NCI-H774 (cell line): Measurements from ENCODE around the gene KCNQ5.
"Not testable (repeated sequence)": the region's sequence is repeated elsewhere in the genome, so short reads cannot be mapped to it uniquely, and the experiment has no call there.

Experiments used
- DNase-seq: peaks from one replicate; lab custom pipeline; 2025; lab: John Stamatoyannopoulos, UW

The KCNQ5 gene

GRCh38 chr6:73180076-73180738 is 558.3 kb downstream of the KCNQ5 start:
- no peak for DNase-seq

- DNase-seq = peak; percentile 78
Measured at GRCh38 chr6:73180763-73181619, 559.1 kb downstream of the KCNQ5 start.

- DNase-seq = no peak
Measured at GRCh38 chr6:73182021-73182607, 560.2 kb downstream of the KCNQ5 start.

- not testable (repeated sequence) for DNase-seq
Measured at GRCh38 chr6:73193302-73193701, 571.4 kb downstream of the KCNQ5 start.

GRCh38 chr6:73194744-73195143 is 572.9 kb downstream of the KCNQ5 start:
- no peak for DNase-seq

- no peak for DNase-seq
Measured at GRCh38 chr6:73200247-73200646, 578.4 kb downstream of the KCNQ5 start.

GRCh38 chr6:73200735-73201134 is 578.9 kb downstream of the KCNQ5 start:
- DNase-seq = no peak

- DNase-seq = no peak
Measured at GRCh38 chr6:73203098-73203497, 581.2 kb downstream of the KCNQ5 start.

GRCh38 chr6:73204252-73204651 is 582.4 kb downstream of the KCNQ5 start:
- no peak for DNase-seq

- DNase-seq = no peak
Measured at GRCh38 chr6:73207221-73207837, 585.5 kb downstream of the KCNQ5 start.

GRCh38 chr6:73209117-73209516 is 587.3 kb downstream of the KCNQ5 start:
- DNase-seq = no peak

GRCh38 chr6:73216859-73217258 is 595.0 kb downstream of the KCNQ5 start:
- no peak for DNase-seq

- no peak for DNase-seq
Measured at GRCh38 chr6:73225396-73225795, 603.5 kb downstream of the KCNQ5 start, which contains the start of gene KHDC1L. Gene KHDC1L (minus strand): TSS chr6:73225496. CDS start chr6:73225408, 88 bp downstream.

- DNase-seq = no peak
Measured at GRCh38 chr6:73227606-73228255, 605.9 kb downstream of the KCNQ5 start.

- DNase-seq = no peak
Measured at GRCh38 chr6:73231986-73232391, 610.1 kb downstream of the KCNQ5 start.

- DNase-seq = no peak
Measured at GRCh38 chr6:73233048-73233447, 611.2 kb downstream of the KCNQ5 start.

- DNase-seq = not testable (repeated sequence)
Measured at GRCh38 chr6:73233971-73234370, 612.1 kb downstream of the KCNQ5 start.

GRCh38 chr6:73234733-73235132 is 612.9 kb downstream of the KCNQ5 start:
- DNase-seq = no peak

GRCh38 chr6:73236144-73236750 is 614.4 kb downstream of the KCNQ5 start:
- no peak for DNase-seq

- DNase-seq = no peak
Measured at GRCh38 chr6:73240730-73241129, 618.9 kb downstream of the KCNQ5 start.

GRCh38 chr6:73242001-73242400 is 620.1 kb downstream of the KCNQ5 start:
- DNase-seq = no peak
